Hematopoietic multipotent progenitor cell treated with erythropoietin and hydrocortisone succinate and interleukin-3 and kit ligand, for 8 days (in vitro differentiated cells): ENCODE measurements around the gene SUMO3.

Experiments used
- DNase-seq: peaks from one replicate; pipeline ENCODE4 v3.0.0-alpha.2; 2015

Gene SUMO3

DNA sequence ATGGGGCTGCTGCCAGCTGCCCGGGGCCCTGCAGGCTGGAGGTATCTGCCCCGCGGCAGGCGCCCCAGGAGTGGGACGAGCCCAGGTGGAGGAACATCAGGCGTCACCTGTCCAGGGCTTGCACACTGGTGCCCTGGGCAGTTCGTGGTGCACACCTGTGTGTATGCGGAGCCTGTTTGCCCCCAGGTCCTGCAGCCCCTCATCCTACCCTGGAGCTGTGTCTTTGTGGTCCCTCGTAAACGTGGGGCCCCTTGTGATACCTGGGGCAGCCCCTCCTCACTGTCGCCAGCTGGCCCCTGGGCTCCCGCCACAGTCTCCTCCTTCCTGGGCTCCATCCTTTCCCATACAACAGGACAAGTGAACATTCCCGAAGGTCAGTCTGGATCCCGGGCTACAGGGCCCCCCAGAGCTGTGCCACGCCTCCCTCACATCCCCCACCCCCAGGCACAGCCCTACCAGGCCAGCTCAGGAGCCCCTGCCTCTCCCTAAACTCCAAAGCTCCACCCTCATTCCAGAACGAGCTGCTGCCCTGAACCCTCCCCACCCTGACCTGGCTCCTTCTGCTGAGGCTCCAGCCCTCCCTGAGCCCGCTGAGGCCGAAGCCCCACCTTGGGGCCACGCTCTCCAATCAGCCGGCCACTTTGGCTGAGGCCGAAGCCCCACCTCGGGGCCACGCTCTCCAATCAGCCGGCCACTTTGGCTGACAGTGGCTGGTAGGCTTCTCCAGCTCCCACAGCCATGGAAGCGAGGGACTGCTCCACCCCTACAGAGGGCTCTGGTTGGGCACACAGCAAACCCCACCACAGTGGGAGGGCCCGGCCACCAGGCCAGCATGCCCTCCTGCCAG is 58.9 kb downstream of the SUMO3 start:
- no peak for DNase-seq

DNA sequence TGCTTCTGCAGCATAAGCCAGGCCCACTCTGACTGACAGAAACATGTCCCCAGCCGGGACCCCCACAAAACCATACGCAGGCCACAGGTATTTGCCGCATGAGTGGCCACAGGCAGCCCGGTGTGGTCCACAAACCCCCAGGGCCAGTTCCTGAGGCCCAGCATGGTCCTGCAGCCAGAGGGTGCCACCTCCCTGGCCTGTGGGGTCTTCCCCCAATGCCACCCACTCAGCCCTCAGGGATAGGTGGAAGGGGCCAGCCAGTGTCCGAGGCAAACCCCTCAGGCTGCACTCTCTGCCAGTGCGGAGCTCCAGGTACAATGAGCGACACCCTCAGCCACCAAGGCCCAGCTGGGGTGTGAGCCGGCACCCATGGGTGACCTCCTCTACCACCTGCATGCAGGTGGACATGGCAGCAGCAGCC is 59.7 kb downstream of the SUMO3 start:
- no peak for DNase-seq

- no peak for DNase-seq
Measured at GRCh38 chr21:44757731-44758130, 60.1 kb downstream of the SUMO3 start.

DNA sequence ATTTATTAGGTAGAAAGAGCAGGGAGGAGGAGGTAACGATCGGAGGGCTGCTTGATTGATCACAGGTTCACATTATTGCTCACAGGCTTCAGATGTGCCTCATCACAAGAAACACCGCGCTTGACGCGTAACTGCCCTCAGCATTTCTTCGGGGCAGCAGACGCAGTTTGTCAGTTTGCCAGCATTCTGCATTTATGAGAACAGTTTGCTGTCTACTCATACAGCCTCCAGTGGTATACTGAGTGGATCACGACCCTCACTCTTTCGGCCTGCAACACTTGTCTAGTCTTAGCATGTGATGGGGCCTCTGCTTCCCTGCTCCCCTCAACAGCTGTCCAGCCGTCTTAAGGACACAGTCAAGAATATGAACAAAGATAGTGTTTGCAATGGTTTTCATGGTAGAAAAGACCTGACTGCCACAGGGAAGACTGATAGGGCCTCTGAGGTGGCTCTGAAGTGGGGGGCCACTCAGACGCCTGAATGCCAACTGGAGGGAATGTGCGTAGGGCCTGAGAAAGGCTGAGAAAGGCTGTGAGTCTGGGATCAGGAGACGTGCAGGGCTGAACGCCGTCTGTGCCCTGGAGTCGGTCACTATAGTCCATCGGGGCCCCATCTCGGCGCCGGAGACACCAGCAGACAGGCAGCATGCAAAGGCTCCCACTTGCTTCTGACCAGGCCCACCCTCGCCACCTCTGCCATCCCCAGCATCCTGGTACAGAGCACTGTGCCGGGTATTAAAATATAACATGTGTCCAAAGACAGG is 61.3 kb downstream of the SUMO3 start:
- DNase-seq, result no peak
